Omental fat pad (tissue), 4 donors: ENCODE data around the gene SLC4A11. TPM values are rescaled to one million over a fixed set of nuclear protein-coding genes. Genes with fewer than 3 reads are reported as not detected.

Source experiments
- ATAC-seq: fragments of 150-250 bp; one replicate; pipeline ENCODE4 v1.9.1; 2016; ENCODE audit warnings: mild to moderate bottlenecking, moderate library complexity; ENCODE audit not compliant: low FRiP score
- DNase-seq: peaks from one replicate; pipeline ENCODE4 v3.0.0-alpha.2; 2019; ENCODE audit warnings: low spot score
- CTCF ChIP-seq, 3 donors: fragments of 450-650 bp; IDR thresholded peaks; one replicate each; pipeline ENCODE4 v1.5.1; 2016 to 2017; ENCODE audit warnings: antibody characterized with exemption in 3 of 3, mild to moderate bottlenecking in 3 of 3, moderate library complexity in 2 of 3
- total RNA-seq, 4 donors: library from RNA; depleted of rRNA; stranded (reverse); fragments of >200 nt; gene quantifications; one replicate each; pipeline ENCODE4 v1.1.0, GENCODE V29; 2016

Gene SLC4A11
- total RNA-seq, 4 donors from 2014 or later, result 0.74 to 1.7 (median 0.95) TPM

DNA sequence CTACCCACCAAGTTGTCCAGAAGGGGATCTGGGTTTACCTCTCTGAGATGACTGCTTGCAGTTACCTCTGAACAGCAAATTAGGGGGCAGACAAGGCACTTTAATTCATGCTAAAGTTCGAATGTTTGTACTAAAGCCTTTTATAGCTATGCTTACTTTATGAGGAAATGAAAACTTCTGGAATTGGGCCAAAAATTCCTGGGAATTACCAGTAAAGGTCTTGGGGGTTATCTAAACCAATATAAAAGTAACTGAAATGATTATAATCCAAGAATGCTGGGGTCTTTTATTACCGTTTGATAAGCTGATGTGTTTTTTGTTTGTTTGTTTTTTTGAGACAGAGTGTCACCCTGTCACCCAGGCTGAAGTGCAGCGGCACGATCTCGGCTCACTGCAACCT is 57.7 kb downstream of the SLC4A11 start:
- ATAC-seq, result no peak
- no peak for TF ChIP-seq CTCF (IDR thresholded peaks at IDR 0.05)
- DNase-seq, result no peak

DNA sequence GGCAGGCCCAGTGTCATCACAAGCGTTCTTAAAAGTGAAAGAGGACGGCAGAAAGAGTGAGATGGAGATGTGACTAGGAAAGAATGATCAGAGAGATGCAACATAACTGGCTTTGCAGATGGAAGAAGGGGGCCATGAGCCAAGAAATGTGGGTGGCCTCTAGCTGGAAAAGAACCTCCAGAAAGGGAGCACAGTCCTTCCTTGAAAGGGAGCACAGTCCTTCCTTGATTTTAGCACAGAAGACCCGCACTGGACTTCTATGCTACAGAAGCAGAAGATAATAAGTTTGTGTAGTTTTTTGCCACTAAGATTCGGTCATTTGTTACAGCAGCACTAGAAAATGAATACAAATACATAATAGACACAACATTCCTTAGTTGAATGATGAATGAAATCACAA is 58.7 kb downstream of the SLC4A11 start:
- ATAC-seq (no peak), DNase-seq (no peak)
- no peak for TF ChIP-seq CTCF (IDR thresholded peaks at IDR 0.05)

DNA sequence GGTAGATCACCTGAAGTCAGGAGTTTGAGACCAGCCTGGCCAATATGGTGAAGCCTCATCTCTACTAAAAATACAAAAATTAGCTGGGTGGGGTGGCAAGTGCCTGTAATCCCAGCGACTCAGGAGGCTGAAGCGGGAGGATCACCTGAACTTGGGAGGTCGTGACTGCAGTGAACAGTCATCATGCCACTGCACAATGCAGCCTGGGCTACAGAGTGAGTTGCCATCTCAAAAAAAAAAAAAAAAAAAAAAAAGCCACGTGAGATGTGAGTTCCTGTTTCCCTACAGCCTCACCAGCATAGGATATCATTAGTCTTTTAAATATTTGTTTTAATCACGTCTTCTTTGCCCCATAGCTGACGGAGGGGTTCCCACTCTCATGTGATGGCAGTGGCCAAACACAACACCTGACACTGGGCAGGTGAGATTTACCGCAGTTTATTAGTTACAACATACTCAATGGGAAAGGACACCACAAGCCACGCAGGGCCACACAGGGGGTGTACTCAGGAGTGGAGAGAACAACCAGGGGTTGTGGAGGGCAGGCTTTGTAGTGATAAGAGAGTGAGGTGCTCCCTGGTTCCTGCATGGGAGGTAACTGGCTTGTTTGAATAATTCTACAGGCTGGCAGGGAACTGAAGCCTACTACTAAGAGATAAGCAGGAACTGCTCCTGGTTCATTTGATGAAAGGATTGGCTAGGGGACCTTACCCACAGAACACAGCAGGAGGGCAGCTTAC is 61.1 kb downstream of the SLC4A11 start:
- ATAC-seq (no peak), DNase-seq (no peak)
- TF ChIP-seq CTCF (IDR thresholded peaks at IDR 0.05), result no peak

Other genes starting within 250 kb of the SLC4A11 start
- gene GNRH2, start 195.6 kb downstream of the SLC4A11 start, total RNA-seq, result not detected
- gene MRPS26, start 193.1 kb downstream of the SLC4A11 start, total RNA-seq, result 10 to 100 TPM; 35.5 to 43.2 (median 37.7) TPM
- gene OXT, start 167.6 kb downstream of the SLC4A11 start, total RNA-seq, result not detected
- gene AVP, start 154.5 kb downstream of the SLC4A11 start, total RNA-seq, result not detected
- gene FASTKD5, start 79.3 kb downstream of the SLC4A11 start, total RNA-seq, result 10 to 100 TPM; 14.9 to 24.6 (median 17.0) TPM
- gene UBOX5, start 79.3 kb downstream of the SLC4A11 start, total RNA-seq, result 1 to 10 TPM; 4.6 to 6.4 (median 5.6) TPM
- 1 to 10 TPM; 5.5 to 8.5 (median 8.0) TPM for gene LZTS3, start 65.6 kb downstream of the SLC4A11 start, total RNA-seq
- gene DDRGK1, start 34.5 kb downstream of the SLC4A11 start, total RNA-seq, result 10 to 100 TPM; 61.5 to 76.5 (median 68.2) TPM
- gene ITPA, start 29.7 kb downstream of the SLC4A11 start, total RNA-seq, result 10 to 100 TPM; 32.0 to 42.9 (median 35.7) TPM
- gene DNAAF9, start 168.5 kb upstream of the SLC4A11 start, total RNA-seq, result 10 to 100 TPM; 18.5 to 34.4 (median 25.6) TPM
- 10 to 100 TPM; 20.2 to 32.9 (median 26.3) TPM for gene ATRN, start 231.8 kb upstream of the SLC4A11 start, total RNA-seq